A549 (cell line): Measurements from ENCODE around the gene CTCFL. TPM values are rescaled to one million over a fixed set of nuclear protein-coding genes. Genes with fewer than 3 reads are reported as not detected.
A peak's percentile ranks its signal among the peaks of the same experiment; 100 is the strongest.
"Not testable (repeated sequence)": the region's sequence is repeated elsewhere in the genome, so short reads cannot be mapped to it uniquely, and the experiment has no call there.

Experiments
- ATAC-seq, 2 experiments: fragments of 200-7000 bp in 1 of 2; fragments of >200 bp in 1 of 2; cut with Nextera tagmentation in 1 of 2; cut with Tn5 transposase in 1 of 2; 3 replicates each; pipeline versions ENCODE4 v1.8.0 to v1.9.1; 2018 to 2020; ENCODE audit warnings: mild to moderate bottlenecking in 1 of 2, moderate library complexity in 1 of 2
- CTCF ChIA-PET: fragments of 300-600 bp; sonication (Branson Sonifier 250); formaldehyde crosslinking; extraction: SDS; loops from one replicate; lab custom pipeline; 2021; ENCODE audit warnings: antibody characterized with exemption, inconsistent platforms; lab: Yijun Ruan, JAX
- POLR2A ChIA-PET: fragments of 350-600 bp; formaldehyde crosslinking; extraction: SDS; loops from one replicate; lab custom pipeline; 2021; ENCODE audit warnings: antibody characterized with exemption, inconsistent platforms; lab: Yijun Ruan, JAX
- DNase-seq, 2 experiments: peaks; one replicate each; pipeline versions ENCODE4 v3.0.0 to v3.0.0-alpha.2; 2011 to 2016; ENCODE audit warnings: low read depth in 1 of 2, low spot score in 1 of 2
- FAIRE-seq: peaks from 2 replicates; lab custom pipeline; 2011; peaks lifted over from hg19 to GRCh38; lab: Jason Lieb, UNC
- H3K27ac ChIP-seq, 2 experiments: fragments of >200 bp; sonication (Bioruptor Twin); formaldehyde crosslinking; 3 replicates each; pipeline ENCODE4 v1.5.1; 2016 to 2017
- H3K4me1 ChIP-seq: fragments of >200 bp; sonication (Bioruptor Twin); formaldehyde crosslinking; 3 replicates; pipeline ENCODE4 v1.6.1; 2016
- H3K4me2 ChIP-seq: fragments of >200 bp; sonication (Bioruptor Twin); formaldehyde crosslinking; 3 replicates; pipeline ENCODE4 v1.6.1; 2016
- H3K4me3 ChIP-seq: fragments of >200 bp; sonication (Bioruptor Twin); formaldehyde crosslinking; 3 replicates; pipeline ENCODE4 v1.5.1; 2016
- H3K9me3 ChIP-seq: fragments of >200 bp; sonication (Bioruptor Twin); formaldehyde crosslinking; 3 replicates; pipeline ENCODE4 v1.6.1; 2016
- BHLHE40 ChIP-seq: IDR thresholded peaks from 2 replicates; pipeline ENCODE4 v1.6.1; 2012; ENCODE audit warnings: low read depth, low read length, inconsistent platforms
- CBX8 ChIP-seq: fragments of 200-600 bp; sonication (generic); IDR thresholded peaks from 2 replicates; pipeline ENCODE4 v1.6.1; 2016
- ESRRA ChIP-seq: fragments of 150-350 bp; IDR thresholded peaks from 2 replicates; pipeline ENCODE4 v1.6.1; 2014; ENCODE audit warnings: mild to moderate bottlenecking, low read length, borderline replicate concordance
- FOSL2 ChIP-seq, 2 experiments: fragments of 450-650 bp in 1 of 2; fragments of >200 bp in 1 of 2; sonication (Bioruptor Twin) in 1 of 2; formaldehyde crosslinking; IDR thresholded peaks; 2 replicates each; pipeline versions ENCODE4 v1.5.0 to v1.6.1; 2016 to 2020; ENCODE audit warnings: mild to moderate bottlenecking in 1 of 2, moderate library complexity in 1 of 2
- FOXS1 ChIP-seq: fragments of 250-450 bp; sonication (Bioruptor Pico); IDR thresholded peaks from 2 replicates; pipeline ENCODE4 v1.5.0; 2020; ENCODE audit warnings: mild to moderate bottlenecking, moderate library complexity
- GATA3 ChIP-seq: IDR thresholded peaks from 2 replicates; pipeline ENCODE4 v1.6.1; 2012; ENCODE audit warnings: borderline replicate concordance
- HDAC2 ChIP-seq: fragments of 200-600 bp; sonication (generic); IDR thresholded peaks from 2 replicates; pipeline ENCODE4 v1.6.1; 2016
- HEYL ChIP-seq: fragments of 250-450 bp; sonication (Bioruptor Pico); IDR thresholded peaks from 2 replicates; pipeline ENCODE4 v1.8.0; 2021; ENCODE audit warnings: mild to moderate bottlenecking, moderate library complexity
- PHF8 ChIP-seq: fragments of 200-600 bp; sonication (generic); IDR thresholded peaks from 2 replicates; pipeline ENCODE4 v1.6.1; 2016; ENCODE audit warnings: low read depth, mild to moderate bottlenecking, antibody characterized with exemption, moderate library complexity, borderline replicate concordance
- RAD21 ChIP-seq, 2 experiments: fragments of >200 bp in 1 of 2; sonication (Bioruptor Twin) in 1 of 2; formaldehyde crosslinking in 1 of 2; IDR thresholded peaks in 1 of 2; conservative IDR thresholded peaks in 1 of 2; 2 replicates in 1 of 2; 3 replicates in 1 of 2; pipeline ENCODE4 v1.6.1; 2012 to 2018; ENCODE audit warnings: inconsistent platforms in 1 of 2
- RFX5 ChIP-seq: fragments of 450-650 bp; IDR thresholded peaks from 2 replicates; pipeline ENCODE4 v1.7.1; 2014; ENCODE audit warnings: antibody characterized with exemption, mild to moderate bottlenecking, moderate library complexity
- TFCP2L1 ChIP-seq: fragments of 250-450 bp; sonication (Bioruptor Pico); IDR thresholded peaks from 2 replicates; pipeline ENCODE4 v1.5.0; 2021; ENCODE audit warnings: mild to moderate bottlenecking
- ZFP36 ChIP-seq: fragments of 450-650 bp; IDR thresholded peaks from 2 replicates; pipeline ENCODE4 v1.6.1; 2014; ENCODE audit warnings: borderline replicate concordance; ENCODE audit not compliant: partially characterized antibody
- WGBS: methylation state at CpG from one replicate; pipeline ENCODE4 v1.1.6; 2017; ENCODE audit errors: missing lambda C conversion rate; 5-methylcytosine and 5-hydroxymethylcytosine counted together
- polyA plus RNA-seq, 4 experiments: library from polyadenylated mRNA; depleted of rRNA in 3 of 4; stranded (reverse); fragments of >200 nt; fragmentation: RNase III in 1 of 4; extraction: RNeasy Plus Mini Kit Qiagen cat#74134 plus additional on column Dnase treatment in 1 of 4; gene quantifications; 2 replicates in 3 of 4; 3 replicates in 1 of 4; pipeline ENCODE4 v1.2.3, GENCODE V29; 2011 to 2017
- TF ChIP-seq, protein P1 (sequence below): fragments of 250-450 bp; sonication (Bioruptor Pico); IDR thresholded peaks from 2 replicates; pipeline ENCODE4 v1.5.0; 2021; ENCODE audit warnings: mild to moderate bottlenecking, moderate library complexity, borderline replicate concordance
- TF ChIP-seq, protein P2 (sequence below): IDR thresholded peaks from 2 replicates; pipeline ENCODE4 v1.6.1; 2012
- TF ChIP-seq, protein P3 (sequence below): fragments of >200 bp; sonication (Bioruptor Twin); formaldehyde crosslinking; IDR thresholded peaks from 3 replicates; pipeline ENCODE4 v1.5.1; 2016

Gene CTCFL
- polyA plus RNA-seq, 2 of the 4 experiments (the other 2 are of a cell fraction): 0.03 TPM

DNA sequence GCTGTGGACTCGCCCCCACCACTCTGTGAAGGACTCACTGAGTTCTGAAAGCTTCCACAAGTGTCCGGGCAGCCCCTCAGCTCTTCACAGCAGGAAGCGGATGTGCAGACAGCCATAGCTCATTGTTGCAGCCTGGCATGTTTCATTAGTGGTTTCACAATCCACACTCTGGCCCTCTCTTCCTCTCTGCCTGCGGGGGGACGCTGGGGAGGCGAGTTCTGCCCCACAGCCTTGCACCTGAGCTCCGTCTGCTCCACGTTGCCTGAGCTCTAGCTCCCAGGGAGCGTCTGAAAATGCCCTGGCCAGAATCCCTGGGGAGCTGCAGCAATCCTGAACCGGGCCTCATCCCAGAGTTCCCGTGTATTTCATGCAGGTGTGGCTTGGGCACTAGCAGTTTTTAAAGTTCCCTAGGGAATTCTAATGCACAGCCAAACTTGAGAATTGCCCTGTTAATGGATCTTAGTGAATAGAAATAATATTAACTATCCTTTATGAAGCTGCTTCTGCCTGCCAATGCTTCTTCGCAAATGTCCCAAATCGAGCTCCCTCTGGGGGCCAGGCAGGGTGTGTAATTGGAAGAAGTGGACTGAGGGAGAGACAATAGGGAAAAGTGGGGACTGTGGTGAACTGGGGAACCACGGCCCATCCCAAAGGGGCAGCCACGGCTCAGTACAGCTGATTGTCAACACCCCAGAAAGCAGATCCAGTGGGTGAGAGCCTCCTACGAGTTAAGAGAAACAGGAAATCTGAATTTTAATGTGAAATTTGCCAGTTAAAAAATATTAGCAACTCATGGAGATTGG is 51.5 kb downstream of the CTCFL start:
- no peak overlapping the region for H3K4me2 ChIP-seq
- no peaks in the 10 kb centered on the region; the same call in 2 of the 3 replicates for H3K9me3 ChIP-seq
- POLR2A ChIA-PET: interaction anchor here (1.2 kb wide), 1 partner anchor 82 kb away, joined by 4 read pairs; the partner anchor contains the start of gene RBM38
- CTCF ChIA-PET: interaction anchor here (0.9 to 1.4 kb wide), 4 partner anchors 22 to 93 kb away, joined by 3 to 5 read pairs (median 5); no protein-coding TSS in a partner anchor
- 30% methylated on average over 16 of the region's 16 CpGs for WGBS
- no peak for FAIRE-seq
- TF ChIP-seq, protein P1, sequence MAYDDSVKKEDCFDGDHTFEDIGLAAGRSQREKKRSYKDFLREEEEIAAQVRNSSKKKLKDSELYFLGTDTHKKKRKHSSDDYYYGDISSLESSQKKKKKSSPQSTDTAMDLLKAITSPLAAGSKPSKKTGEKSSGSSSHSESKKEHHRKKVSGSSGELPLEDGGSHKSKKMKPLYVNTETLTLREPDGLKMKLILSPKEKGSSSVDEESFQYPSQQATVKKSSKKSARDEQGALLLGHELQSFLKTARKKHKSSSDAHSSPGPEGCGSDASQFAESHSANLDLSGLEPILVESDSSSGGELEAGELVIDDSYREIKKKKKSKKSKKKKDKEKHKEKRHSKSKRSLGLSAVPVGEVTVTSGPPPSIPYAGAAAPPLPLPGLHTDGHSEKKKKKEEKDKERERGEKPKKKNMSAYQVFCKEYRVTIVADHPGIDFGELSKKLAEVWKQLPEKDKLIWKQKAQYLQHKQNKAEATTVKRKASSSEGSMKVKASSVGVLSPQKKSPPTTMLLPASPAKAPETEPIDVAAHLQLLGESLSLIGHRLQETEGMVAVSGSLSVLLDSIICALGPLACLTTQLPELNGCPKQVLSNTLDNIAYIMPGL (CRISPR knock-in tag): no peak
- TF ChIP-seq ZFP36: peak; percentile 58
- no peaks in the 10 kb centered on the region for H3K4me1 ChIP-seq
- ATAC-seq: no peak
- no peak for DNase-seq
- H3K27ac ChIP-seq: no peak overlapping the region
- no peak overlapping the region for H3K4me3 ChIP-seq

DNA sequence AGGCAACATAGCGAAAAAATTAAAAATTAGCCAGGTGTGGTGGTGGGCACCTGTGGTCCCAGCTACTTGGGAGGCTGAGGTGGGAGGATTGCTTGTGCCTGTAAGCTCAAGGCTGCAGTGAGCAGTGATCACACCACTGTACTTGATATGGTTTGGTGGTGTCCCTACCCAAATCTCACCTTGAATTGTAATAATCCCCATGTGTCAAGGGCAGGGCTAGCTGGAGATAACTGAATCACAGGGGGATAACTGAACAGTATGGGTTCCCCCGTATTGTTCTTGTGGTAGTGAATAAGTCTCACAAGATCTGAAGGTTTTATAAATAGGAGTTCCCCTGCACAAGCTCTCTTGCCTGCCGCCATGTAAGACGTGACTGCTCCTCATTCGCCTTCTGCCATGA is 52.5 kb downstream of the CTCFL start:
- DNase-seq, H3K4me1 ChIP-seq, H3K9me3 ChIP-seq, H3K27ac ChIP-seq, H3K4me2 ChIP-seq, POLR2A ChIA-PET, ATAC-seq, FAIRE-seq, H3K4me3 ChIP-seq: not testable (repeated sequence)
- WGBS: 78% methylated on average over 5 of the region's 5 CpGs
- CTCF ChIA-PET: interaction anchor here (0.7 to 1.0 kb wide), 2 partner anchors 17 to 92 kb away, joined by 3 to 5 read pairs; no protein-coding TSS in a partner anchor

DNA sequence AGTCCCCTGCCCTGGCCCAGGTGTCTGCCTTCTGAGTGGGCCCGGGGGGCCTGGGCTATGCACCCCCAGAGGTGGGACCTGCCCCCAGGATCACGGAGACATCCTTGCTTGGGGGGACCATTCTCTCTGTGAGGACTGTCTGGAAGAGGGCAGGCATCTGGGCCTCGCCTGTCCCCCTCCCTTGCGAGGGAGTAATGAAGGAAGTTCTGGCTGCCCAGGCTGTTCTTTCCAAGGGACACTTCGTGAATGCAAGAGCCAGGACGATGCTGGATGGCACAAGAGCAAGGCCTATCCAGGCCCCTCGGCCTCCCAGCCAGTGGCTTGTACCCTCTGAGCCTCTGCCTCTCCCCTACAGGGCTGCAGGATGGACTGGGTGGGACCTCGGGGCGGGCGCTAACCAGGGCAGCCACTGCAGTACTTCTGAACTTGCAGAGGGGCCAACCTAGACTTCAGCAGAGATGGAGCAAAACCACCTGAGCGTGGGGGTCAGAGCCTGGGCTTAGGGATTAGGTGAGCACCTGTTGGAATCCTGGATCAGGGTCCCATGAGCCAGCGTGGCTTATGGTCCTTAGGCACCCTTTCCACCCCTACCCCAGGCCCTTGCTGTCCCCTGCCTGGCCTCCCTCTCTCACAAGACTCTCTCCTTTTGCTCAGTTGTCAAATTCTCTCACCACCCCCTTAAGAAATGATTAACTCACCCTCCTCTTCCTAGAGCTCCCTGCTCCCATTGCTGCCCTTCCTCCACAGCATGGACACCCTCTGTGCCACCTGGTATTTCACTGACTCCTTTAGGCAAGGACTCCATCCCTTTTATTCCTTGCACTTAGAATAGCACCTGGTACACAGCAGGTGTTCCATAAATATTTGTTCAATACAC is 53.2 kb downstream of the CTCFL start:
- CTCF ChIA-PET: interaction anchor here (0.7 to 1.6 kb wide), 3 partner anchors 16 to 59 kb away, joined by 3 to 5 read pairs (median 3); no protein-coding TSS in a partner anchor
- H3K4me1 ChIP-seq: no peaks in the 10 kb centered on the region
- POLR2A ChIA-PET: no interaction called here
- H3K27ac ChIP-seq: no peak overlapping the region
- H3K4me3 ChIP-seq: no peak overlapping the region
- TF ChIP-seq GATA3: no peak
- TF ChIP-seq ESRRA: no peak
- no peak for TF ChIP-seq FOSL2 (IDR thresholded peaks at IDR 0.05)
- no peak for TF ChIP-seq FOSL2 (CRISPR knock-in tag; IDR thresholded peaks at IDR 0.05)
- no peak for TF ChIP-seq RFX5
- TF ChIP-seq HEYL: no peak
- TF ChIP-seq CBX8: no peak
- TF ChIP-seq BHLHE40: no peak
- TF ChIP-seq FOXS1: no peak
- TF ChIP-seq, protein P2, sequence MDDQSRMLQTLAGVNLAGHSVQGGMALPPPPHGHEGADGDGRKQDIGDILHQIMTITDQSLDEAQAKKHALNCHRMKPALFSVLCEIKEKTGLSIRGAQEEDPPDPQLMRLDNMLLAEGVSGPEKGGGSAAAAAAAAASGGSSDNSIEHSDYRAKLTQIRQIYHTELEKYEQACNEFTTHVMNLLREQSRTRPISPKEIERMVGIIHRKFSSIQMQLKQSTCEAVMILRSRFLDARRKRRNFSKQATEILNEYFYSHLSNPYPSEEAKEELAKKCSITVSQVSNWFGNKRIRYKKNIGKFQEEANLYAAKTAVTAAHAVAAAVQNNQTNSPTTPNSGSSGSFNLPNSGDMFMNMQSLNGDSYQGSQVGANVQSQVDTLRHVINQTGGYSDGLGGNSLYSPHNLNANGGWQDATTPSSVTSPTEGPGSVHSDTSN: no peak
- no peak for TF ChIP-seq RAD21 (conservative IDR thresholded peaks at IDR 0.05 in 1 of 2, IDR thresholded peaks at IDR 0.05 in 1 of 2)
- no peak for TF ChIP-seq HDAC2
- no peak for TF ChIP-seq ZFP36
- TF ChIP-seq PHF8: no peak
- no peak for TF ChIP-seq TFCP2L1 (CRISPR knock-in tag)
- TF ChIP-seq, protein P3, sequence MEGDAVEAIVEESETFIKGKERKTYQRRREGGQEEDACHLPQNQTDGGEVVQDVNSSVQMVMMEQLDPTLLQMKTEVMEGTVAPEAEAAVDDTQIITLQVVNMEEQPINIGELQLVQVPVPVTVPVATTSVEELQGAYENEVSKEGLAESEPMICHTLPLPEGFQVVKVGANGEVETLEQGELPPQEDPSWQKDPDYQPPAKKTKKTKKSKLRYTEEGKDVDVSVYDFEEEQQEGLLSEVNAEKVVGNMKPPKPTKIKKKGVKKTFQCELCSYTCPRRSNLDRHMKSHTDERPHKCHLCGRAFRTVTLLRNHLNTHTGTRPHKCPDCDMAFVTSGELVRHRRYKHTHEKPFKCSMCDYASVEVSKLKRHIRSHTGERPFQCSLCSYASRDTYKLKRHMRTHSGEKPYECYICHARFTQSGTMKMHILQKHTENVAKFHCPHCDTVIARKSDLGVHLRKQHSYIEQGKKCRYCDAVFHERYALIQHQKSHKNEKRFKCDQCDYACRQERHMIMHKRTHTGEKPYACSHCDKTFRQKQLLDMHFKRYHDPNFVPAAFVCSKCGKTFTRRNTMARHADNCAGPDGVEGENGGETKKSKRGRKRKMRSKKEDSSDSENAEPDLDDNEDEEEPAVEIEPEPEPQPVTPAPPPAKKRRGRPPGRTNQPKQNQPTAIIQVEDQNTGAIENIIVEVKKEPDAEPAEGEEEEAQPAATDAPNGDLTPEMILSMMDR: no peak
- no peak for FAIRE-seq
- no peak for DNase-seq
- no peak for ATAC-seq
- H3K9me3 ChIP-seq: no peaks in the 10 kb centered on the region; the same call in 2 of the 3 replicates
- no peak overlapping the region for H3K4me2 ChIP-seq
- WGBS: 50% methylated on average over 3 of the region's 12 CpGs
